GM12878 (cell line): ENCODE data around the gene FXYD3. TPM values are rescaled to one million over a fixed set of nuclear protein-coding genes. Genes with fewer than 3 reads are reported as not detected.

Experiments
- ATAC-seq: fragments of 200-7000 bp; cut with Tn5 transposase; 3 replicates; pipeline ENCODE4 v1.9.1; 2020; ENCODE audit warnings: mild to moderate bottlenecking, moderate library complexity
- BruUV-seq: library from RNA; stranded (reverse); fragments of 400-500 nt; replicated peaks from 2 replicates; lab custom pipeline; 2021; lab: Mats Ljungman, UMichigan
- CTCF ChIA-PET: fragments of 300-600 bp; sonication (Branson Sonifier 250); formaldehyde crosslinking; extraction: SDS; loops from one replicate; lab custom pipeline; 2021; ENCODE audit warnings: inconsistent platforms; lab: Yijun Ruan, JAX
- POLR2A ChIA-PET: fragments of 350-600 bp; formaldehyde crosslinking; extraction: SDS; loops from one replicate; lab custom pipeline; 2021; ENCODE audit warnings: inconsistent platforms; lab: Charles Lee
- RAD21 ChIA-PET: fragments of 300-600 bp; sonication (Branson Sonifier 250); formaldehyde crosslinking; loops from one replicate; lab custom pipeline; 2023; ENCODE audit warnings: antibody characterized with exemption; ENCODE audit not compliant: unreplicated experiment; lab: Charles Lee
- SMC1A ChIA-PET: fragments of 300-600 bp; sonication (Branson Sonifier 250); formaldehyde crosslinking; loops from one replicate; lab custom pipeline; 2023; ENCODE audit not compliant: unreplicated experiment, uncharacterized antibody; lab: Charles Lee
- DNase-seq: peaks from one replicate; pipeline ENCODE4 v3.0.0-alpha.2; 2011; ENCODE audit warnings: low read depth, low spot score
- FAIRE-seq: peaks from 3 replicates; lab custom pipeline; 2011; peaks lifted over from hg19 to GRCh38; lab: Jason Lieb, UNC
- H2AFZ ChIP-seq: 2 replicates; pipeline ENCODE4 v1.6.0; 2011; ENCODE audit warnings: low read depth, low read length, control low read depth; ENCODE audit not compliant: control insufficient read depth
- H3K27ac ChIP-seq: 2 replicates; pipeline ENCODE4 v1.5.1; 2011; ENCODE audit warnings: control low read depth; ENCODE audit not compliant: control insufficient read depth, insufficient read depth
- H3K27me3 ChIP-seq, 2 experiments: replicated peaks in 1 of 2; 2 replicates each; pipeline versions ENCODE4 v1.6.0 to v1.6.1; 2011; ENCODE audit warnings: low read length in 1 of 2; ENCODE audit not compliant: control insufficient read depth in 2 of 2, insufficient read depth in 2 of 2
- H3K36me3 ChIP-seq, 2 experiments: 2 replicates each; pipeline ENCODE4 v1.5.1; 2011; ENCODE audit warnings: low read length in 1 of 2; ENCODE audit not compliant: control insufficient read depth in 2 of 2, insufficient read depth in 2 of 2
- H3K4me1 ChIP-seq: 2 replicates; pipeline ENCODE4 v1.6.1; 2011; ENCODE audit warnings: mild to moderate bottlenecking, low read length, moderate library complexity, mixed read lengths; ENCODE audit not compliant: control insufficient read depth, insufficient read depth
- H3K4me2 ChIP-seq: 2 replicates; pipeline ENCODE4 v1.6.0; 2011; ENCODE audit warnings: control low read depth; ENCODE audit not compliant: control insufficient read depth, insufficient read depth
- H3K4me3 ChIP-seq: fragments of 200-600 bp; sonication (generic); 2 replicates; pipeline ENCODE4 v1.5.1; 2016
- H3K79me2 ChIP-seq: 2 replicates; pipeline ENCODE4 v1.6.0; 2011; ENCODE audit warnings: low read length; ENCODE audit not compliant: control insufficient read depth, insufficient read depth
- H3K9ac ChIP-seq: 2 replicates; pipeline ENCODE4 v1.8.0; 2011; ENCODE audit warnings: low read length, control low read depth, mixed read lengths; ENCODE audit not compliant: control insufficient read depth, insufficient read depth
- H3K9me3 ChIP-seq: replicated peaks from 3 replicates; pipeline ENCODE4 v1.5.1; 2011; ENCODE audit warnings: mild to moderate bottlenecking, low read length; ENCODE audit not compliant: control insufficient read depth, insufficient read depth
- H4K20me1 ChIP-seq: 2 replicates; pipeline ENCODE4 v1.6.0; 2011; ENCODE audit not compliant: control insufficient read depth, insufficient read depth
- BHLHE40 ChIP-seq, 2 experiments: fragments of 450-650 bp in 1 of 2; IDR thresholded peaks; 2 replicates each; pipeline ENCODE4 v1.6.1; 2011 to 2017; ENCODE audit warnings: low read depth in 2 of 2, borderline replicate concordance in 1 of 2, improper control_type of control experiment in 1 of 2, low read length in 1 of 2, mild to moderate bottlenecking in 1 of 2
- CBFB ChIP-seq: IDR thresholded peaks from 2 replicates; pipeline ENCODE4 v1.6.1; 2016; ENCODE audit warnings: antibody characterized with exemption, low read depth
- CHD2 ChIP-seq: IDR thresholded peaks from 2 replicates; pipeline ENCODE4 v1.6.1; 2011; ENCODE audit warnings: low read depth, low read length, improper control_type of control experiment, borderline replicate concordance
- CREB1 ChIP-seq: IDR thresholded peaks from 2 replicates; pipeline ENCODE4 v1.6.1; 2012; ENCODE audit warnings: low read depth, mild to moderate bottlenecking, inconsistent platforms
- GATAD2B ChIP-seq: fragments of 450-650 bp; conservative IDR thresholded peaks from 2 replicates; pipeline ENCODE4 v1.6.1; 2017; ENCODE audit warnings: low read depth, mild to moderate bottlenecking, moderate library complexity
- HDGF ChIP-seq: fragments of 450-650 bp; IDR thresholded peaks from 2 replicates; pipeline ENCODE4 v1.6.1; 2016; ENCODE audit warnings: antibody characterized with exemption
- MEF2A ChIP-seq: IDR thresholded peaks from 2 replicates; pipeline ENCODE4 v1.6.1; 2011; ENCODE audit warnings: low read depth, mild to moderate bottlenecking, low read length, moderate library complexity; ENCODE audit not compliant: insufficient read depth
- NFYA ChIP-seq: IDR thresholded peaks from 2 replicates; pipeline ENCODE4 v1.6.1; 2011; ENCODE audit warnings: low read depth, mild to moderate bottlenecking, low read length, improper control_type of control experiment, borderline replicate concordance
- NRF1 ChIP-seq: conservative IDR thresholded peaks from 2 replicates; pipeline ENCODE4 v1.6.1; 2011; ENCODE audit warnings: mild to moderate bottlenecking, low read depth, low read length, improper control_type of control experiment
- PAX5 ChIP-seq: IDR thresholded peaks from 2 replicates; pipeline ENCODE4 v1.6.1; 2011; ENCODE audit warnings: low read depth, low read length, borderline replicate concordance
- PAX8 ChIP-seq: fragments of 450-650 bp; IDR thresholded peaks from 2 replicates; pipeline ENCODE4 v1.6.1; 2017; ENCODE audit warnings: mild to moderate bottlenecking, moderate library complexity
- RAD21 ChIP-seq: IDR thresholded peaks from 2 replicates; pipeline ENCODE4 v1.6.1; 2011; ENCODE audit warnings: mild to moderate bottlenecking, low read depth, low read length, moderate library complexity; ENCODE audit not compliant: insufficient read depth
- SPI1 ChIP-seq: IDR thresholded peaks from 2 replicates; pipeline ENCODE4 v1.6.1; 2011; ENCODE audit warnings: low read depth, mild to moderate bottlenecking, low read length, moderate library complexity, borderline replicate concordance; ENCODE audit not compliant: insufficient read depth
- TARDBP ChIP-seq: IDR thresholded peaks from 2 replicates; pipeline ENCODE4 v1.6.1; 2016; ENCODE audit warnings: borderline replicate concordance
- TBL1XR1 ChIP-seq: IDR thresholded peaks from 2 replicates; pipeline ENCODE4 v1.6.1; 2012; ENCODE audit warnings: low read depth, low read length, improper control_type of control experiment
- TCF12 ChIP-seq: IDR thresholded peaks from 2 replicates; pipeline ENCODE4 v1.6.1; 2011; ENCODE audit warnings: low read depth, mild to moderate bottlenecking, low read length
- ZNF384 ChIP-seq: IDR thresholded peaks from 2 replicates; pipeline ENCODE4 v1.6.1; 2012; ENCODE audit warnings: low read depth, mild to moderate bottlenecking, low read length, improper control_type of control experiment, borderline replicate concordance
- WGBS: methylation state at CpG from one replicate; pipeline ENCODE4 v1.1.6; 2016; ENCODE audit warnings: low lambda C conversion rate; ENCODE audit not compliant: insufficient replicate concordance, insufficient coverage; ENCODE audit errors: missing lambda C conversion rate; 5-methylcytosine and 5-hydroxymethylcytosine counted together
- in situ Hi-C: fragments of 300-500 bp; cut with MboI; formaldehyde crosslinking; loops from 9 replicates; pipeline ENCODE4 v1.14.3; 2018; ENCODE audit warnings: mixed read lengths
- intact Hi-C: fragments of 100-400 bp; cut with micrococcal nuclease; formaldehyde crosslinking; loops from one replicate; pipeline ENCODE4 v1.14.2; 2022; ENCODE audit not compliant: unreplicated experiment
- polyA plus RNA-seq, 11 experiments: library from polyadenylated mRNA; depleted of rRNA in 4 of 11; unstranded in 6 of 11; stranded (reverse) in 5 of 11; fragments of >200 nt; fragmentation: Nextera tagmentation in 4 of 11; fragmentation: Illumina TruSeq in 1 of 11; extraction: Ambion mirVana in 4 of 11; extraction: Trizol in 1 of 11; gene quantifications; 1 replicate in 1 of 11; 2 replicates in 10 of 11; pipeline versions ENCODE4 v1.2.1 to v1.2.3, GENCODE V29; 2011 to 2016; ENCODE audit warnings: inconsistent platforms in 2 of 11, missing spikeins in 2 of 11, low read depth in 1 of 11
- total RNA-seq, 4 experiments: library from RNA; depleted of rRNA in 3 of 4; stranded (reverse); fragments of >200 nt in 3 of 4; fragmentation: Illumina TruSeq in 1 of 4; extraction: Trizol in 1 of 4; gene quantifications; 2 replicates each; pipeline versions ENCODE4 v1.2.1 to v1.2.3, GENCODE V29; 2013 to 2021
- TF ChIP-seq, protein P1 (sequence below): fragments of 450-650 bp; IDR thresholded peaks from 2 replicates; pipeline ENCODE4 v1.6.1; 2017; ENCODE audit warnings: mild to moderate bottlenecking
- TF ChIP-seq, protein P2 (sequence below): IDR thresholded peaks from 2 replicates; pipeline ENCODE4 v1.6.1; 2011; ENCODE audit warnings: low read depth, low read length, improper control_type of control experiment, borderline replicate concordance

The FXYD3 gene
- total and polyA plus RNA-seq, 10 of the 15 experiments (the other 5 are each of a cell fraction or from before 2014, with no cell fraction given) = 0.09 to 0.44 TPM; not detected in 8

DNA sequence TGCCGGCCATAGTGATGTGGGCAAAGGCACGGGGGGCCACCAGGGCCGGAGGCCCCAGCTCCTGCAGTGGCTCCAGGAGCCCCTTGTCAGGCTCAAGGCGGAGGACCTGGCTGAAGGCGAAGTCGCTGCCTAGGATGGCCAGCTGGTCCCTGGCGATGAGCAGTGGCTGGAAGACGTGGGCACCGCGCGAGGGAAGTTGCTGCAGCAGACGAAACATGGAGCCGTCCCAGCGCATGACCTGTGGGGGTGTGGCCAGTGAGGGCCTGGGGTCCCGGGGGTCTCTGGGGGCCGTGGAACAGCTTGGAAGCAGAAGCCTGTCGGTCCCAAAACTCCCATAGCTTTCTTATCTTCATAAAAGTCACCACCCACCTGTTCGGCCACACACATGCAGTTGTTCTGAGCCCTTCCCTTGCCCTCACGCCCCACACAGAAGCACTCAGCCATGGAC is 9.7 kb downstream of the FXYD3 start:
- no TSS peak for BruUV-seq
- no peaks in the 10 kb centered on the region for H4K20me1 ChIP-seq
- H3K4me2 ChIP-seq = no peak overlapping the region
- ATAC-seq = no peak
- 65% methylated on average over 19 of the region's 19 CpGs for WGBS
- SMC1A ChIA-PET = interaction anchor here (2.9 kb wide), 1 partner anchor 11 kb away, joined by 16 read pairs; no protein-coding TSS in a partner anchor
- no peaks in the 10 kb centered on the region for H3K9me3 ChIP-seq
- H3K9ac ChIP-seq = no peak overlapping the region
- FAIRE-seq = no peak
- H3K36me3 ChIP-seq = no peaks in the 10 kb centered on the region
- H3K27me3 ChIP-seq = no peaks in the 10 kb centered on the region
- DNase-seq = no peak
- CTCF ChIA-PET = interaction anchor here (1.1 to 2.4 kb wide), 4 partner anchors 11 to 58 kb away, joined by 3 to 25 read pairs (median 12); partner anchors contain the start of gene LGI4
- RAD21 ChIA-PET = interaction anchor here (1.2 to 1.8 kb wide), 3 partner anchors 10 to 16 kb away, joined by 5 to 11 read pairs (median 8); no protein-coding TSS in a partner anchor
- intact Hi-C loops (no loop called here), in situ Hi-C loops (no loop called here)
- no peak overlapping the region for H3K4me3 ChIP-seq
- H3K4me1 ChIP-seq = peaks cover 18% of the 10 kb centered on the region
- TF ChIP-seq GATAD2B = no peak
- TF ChIP-seq ZNF384 = no peak
- no peak for TF ChIP-seq CHD2
- TF ChIP-seq BHLHE40 (IDR thresholded peaks at IDR 0.05; ENCODE audit: borderline replicate concordance in 1 of 2, low read depth in 2 of 2, low read length in 1 of 2) = no peak
- no peak for TF ChIP-seq HDGF
- TF ChIP-seq, protein P1, sequence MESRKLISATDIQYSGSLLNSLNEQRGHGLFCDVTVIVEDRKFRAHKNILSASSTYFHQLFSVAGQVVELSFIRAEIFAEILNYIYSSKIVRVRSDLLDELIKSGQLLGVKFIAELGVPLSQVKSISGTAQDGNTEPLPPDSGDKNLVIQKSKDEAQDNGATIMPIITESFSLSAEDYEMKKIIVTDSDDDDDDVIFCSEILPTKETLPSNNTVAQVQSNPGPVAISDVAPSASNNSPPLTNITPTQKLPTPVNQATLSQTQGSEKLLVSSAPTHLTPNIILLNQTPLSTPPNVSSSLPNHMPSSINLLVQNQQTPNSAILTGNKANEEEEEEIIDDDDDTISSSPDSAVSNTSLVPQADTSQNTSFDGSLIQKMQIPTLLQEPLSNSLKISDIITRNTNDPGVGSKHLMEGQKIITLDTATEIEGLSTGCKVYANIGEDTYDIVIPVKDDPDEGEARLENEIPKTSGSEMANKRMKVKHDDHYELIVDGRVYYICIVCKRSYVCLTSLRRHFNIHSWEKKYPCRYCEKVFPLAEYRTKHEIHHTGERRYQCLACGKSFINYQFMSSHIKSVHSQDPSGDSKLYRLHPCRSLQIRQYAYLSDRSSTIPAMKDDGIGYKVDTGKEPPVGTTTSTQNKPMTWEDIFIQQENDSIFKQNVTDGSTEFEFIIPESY = no peak
- TF ChIP-seq NFYA = no peak
- TF ChIP-seq TARDBP = no peak
- no peak for TF ChIP-seq PAX8
- no peak for TF ChIP-seq CBFB
- TF ChIP-seq TBL1XR1 = no peak
- TF ChIP-seq NRF1 = no peak
- TF ChIP-seq MEF2A = no peak
- no peak for TF ChIP-seq SPI1
- TF ChIP-seq, protein P2, sequence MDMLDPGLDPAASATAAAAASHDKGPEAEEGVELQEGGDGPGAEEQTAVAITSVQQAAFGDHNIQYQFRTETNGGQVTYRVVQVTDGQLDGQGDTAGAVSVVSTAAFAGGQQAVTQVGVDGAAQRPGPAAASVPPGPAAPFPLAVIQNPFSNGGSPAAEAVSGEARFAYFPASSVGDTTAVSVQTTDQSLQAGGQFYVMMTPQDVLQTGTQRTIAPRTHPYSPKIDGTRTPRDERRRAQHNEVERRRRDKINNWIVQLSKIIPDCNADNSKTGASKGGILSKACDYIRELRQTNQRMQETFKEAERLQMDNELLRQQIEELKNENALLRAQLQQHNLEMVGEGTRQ = no peak
- no peak for TF ChIP-seq CREB1
- TF ChIP-seq TCF12 = no peak
- no peak for TF ChIP-seq RAD21
- no peak for TF ChIP-seq PAX5
- H3K27ac ChIP-seq = no peak overlapping the region
- no peak overlapping the region for H2AFZ ChIP-seq
- no peaks in the 10 kb centered on the region for H3K79me2 ChIP-seq
- POLR2A ChIA-PET = interaction anchor here (0.6 to 1.2 kb wide), 4 partner anchors 13 to 142 kb away, joined by 3 to 6 read pairs (median 3); no protein-coding TSS in a partner anchor
